ENCODE results near the gene GGA2.
"Not testable (repeated sequence)": the region's sequence is repeated elsewhere in the genome, so short reads cannot be mapped to it uniquely, and the experiment has no call there.

Gene GGA2

DNA sequence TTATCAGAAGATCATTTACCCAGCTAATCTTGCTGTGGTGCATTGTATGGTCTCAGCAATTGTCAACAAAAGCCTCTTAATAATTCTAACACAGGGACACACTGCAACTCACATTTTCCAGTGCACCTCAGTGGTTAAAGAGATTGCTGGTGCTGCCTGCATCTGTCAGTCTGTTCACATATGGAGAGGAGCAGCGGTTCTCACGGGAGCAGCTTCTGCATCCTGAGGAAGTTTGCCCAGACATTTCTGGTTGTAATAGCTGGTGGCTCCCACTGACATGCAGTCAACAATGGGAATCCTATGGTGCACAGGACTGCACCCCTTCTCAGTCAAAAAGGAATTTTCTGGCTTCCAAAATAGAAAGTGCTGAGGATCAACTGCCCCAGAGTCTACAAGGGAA, 7.8 kb downstream of the GGA2 start:
- DNase-seq: no peak

DNA sequence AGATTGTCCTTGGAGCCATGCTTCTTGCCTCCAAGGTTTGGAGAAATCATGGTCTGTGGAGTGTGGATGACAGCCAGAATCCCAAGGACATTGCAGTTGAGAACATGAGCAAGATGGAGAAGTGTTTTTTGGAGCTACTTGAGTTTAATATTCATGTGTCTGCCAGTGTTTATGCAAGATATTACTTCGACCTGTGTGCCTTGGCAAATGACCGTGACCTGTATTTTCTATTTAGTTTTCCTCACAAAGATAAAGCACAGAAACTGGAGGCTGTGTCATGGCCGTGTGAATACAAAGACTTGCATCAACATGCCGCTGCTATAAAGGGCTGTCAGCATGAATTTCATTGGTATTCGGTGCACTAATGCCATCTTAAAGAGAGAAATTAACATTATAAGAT, 9.0 kb downstream of the GGA2 start:
- DNase-seq: no peak

DNA sequence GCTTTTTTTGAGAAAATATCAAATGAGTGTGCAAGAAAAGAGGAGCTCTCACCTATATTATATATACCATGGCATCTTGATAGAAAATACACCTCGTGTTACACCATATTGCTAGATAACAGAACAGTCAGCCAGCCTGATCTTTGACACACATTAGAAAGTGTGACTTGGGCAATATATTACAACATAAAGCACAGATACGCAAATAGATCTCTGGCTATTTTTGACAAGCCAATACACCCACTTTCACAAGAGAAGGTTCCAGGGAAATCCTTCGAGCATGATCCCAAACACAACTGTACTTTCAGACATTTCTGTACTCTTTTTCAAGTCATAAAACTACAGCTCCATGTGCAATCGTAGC, 9.4 kb downstream of the GGA2 start:
- no peak for DNase-seq

DNA sequence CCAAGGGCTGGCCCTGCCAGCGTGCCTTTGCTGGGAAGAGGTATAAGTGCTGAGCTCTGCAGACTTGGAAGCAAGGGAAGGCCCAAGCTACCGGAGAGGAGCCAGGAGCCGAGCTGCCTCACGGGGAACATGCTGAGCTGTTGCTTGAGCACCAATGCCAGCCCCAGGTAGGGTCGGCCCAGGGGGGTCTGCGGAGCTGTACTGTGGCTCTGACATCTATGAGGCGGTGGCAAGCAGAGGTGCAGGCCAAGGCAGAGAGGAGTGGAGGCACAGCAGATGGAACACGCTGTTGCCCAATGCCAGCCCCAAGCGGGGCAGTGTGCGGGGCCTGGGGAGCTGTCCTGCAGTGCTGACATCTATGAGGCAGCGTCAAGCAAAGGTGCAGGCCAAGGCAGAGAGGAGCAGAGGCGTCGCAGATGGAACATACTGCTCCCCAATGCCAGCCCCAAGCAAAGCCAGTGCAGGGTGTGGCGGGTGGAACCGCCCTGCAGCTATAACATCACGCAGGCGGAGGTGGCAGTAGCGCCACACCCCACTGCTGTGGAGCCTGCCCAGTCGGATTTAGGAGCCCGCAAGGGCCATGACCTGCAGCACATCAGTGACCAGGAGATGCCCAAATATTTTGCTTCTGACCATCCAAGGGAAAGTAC, 10.0 kb downstream of the GGA2 start:
- no peak for DNase-seq

DNA sequence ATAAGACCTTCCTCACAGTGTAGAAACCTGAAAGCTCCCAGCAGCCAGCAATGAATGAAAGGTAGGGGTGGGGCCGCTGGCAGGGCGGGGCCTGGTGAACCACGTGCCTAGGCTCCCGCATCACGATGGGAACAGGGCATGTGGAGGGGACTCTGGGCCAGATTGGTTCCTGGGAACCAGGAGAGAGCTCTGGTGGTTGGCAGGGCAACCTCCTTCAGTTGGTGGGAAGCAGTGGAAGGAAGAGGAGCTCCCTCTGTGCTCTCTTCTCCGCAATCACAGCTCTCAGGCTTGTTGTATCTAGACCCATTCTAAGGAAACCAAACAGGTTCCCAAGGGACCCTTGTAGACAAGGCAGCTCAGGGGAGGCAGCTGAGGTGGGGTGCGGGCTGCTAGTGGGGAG, 10.5 kb downstream of the GGA2 start:
- no peak for DNase-seq

DNA sequence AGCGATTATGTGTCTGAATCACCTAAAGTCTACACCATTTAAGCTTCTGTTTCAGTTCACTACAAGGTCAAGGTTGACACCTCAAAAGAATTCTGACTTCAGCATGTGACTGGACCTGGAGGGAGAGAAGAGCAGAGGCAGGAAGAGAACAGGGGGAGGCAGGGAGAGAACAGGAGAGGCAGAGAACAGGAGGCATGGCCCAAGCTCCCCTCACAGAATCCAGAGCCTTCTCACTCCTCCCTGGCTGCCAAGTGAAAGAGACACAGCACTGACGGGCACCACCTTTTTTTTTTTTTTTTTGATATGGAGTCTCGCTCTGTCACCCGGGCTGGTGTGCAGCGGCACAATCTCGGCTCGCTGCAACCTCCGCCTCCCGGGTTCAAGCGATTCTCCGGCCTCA, 11.4 kb downstream of the GGA2 start:
- no peak for DNase-seq

DNA sequence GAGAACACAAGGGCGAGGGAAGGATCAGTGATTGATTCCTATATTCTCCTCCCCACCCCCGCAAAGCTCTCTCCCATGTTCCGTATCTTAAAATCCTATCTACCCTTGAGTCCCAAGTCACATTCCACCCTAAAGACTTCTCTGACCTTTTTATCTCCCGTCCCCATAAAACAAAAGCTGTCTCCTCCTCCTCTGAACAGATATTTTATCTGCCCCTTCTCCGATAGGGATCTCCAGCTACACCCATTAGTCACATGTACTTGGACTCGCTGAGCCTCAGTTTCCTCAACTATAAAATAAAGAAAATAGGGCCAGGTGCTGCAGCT, 12.8 kb downstream of the GGA2 start:
- no peak for DNase-seq

DNA sequence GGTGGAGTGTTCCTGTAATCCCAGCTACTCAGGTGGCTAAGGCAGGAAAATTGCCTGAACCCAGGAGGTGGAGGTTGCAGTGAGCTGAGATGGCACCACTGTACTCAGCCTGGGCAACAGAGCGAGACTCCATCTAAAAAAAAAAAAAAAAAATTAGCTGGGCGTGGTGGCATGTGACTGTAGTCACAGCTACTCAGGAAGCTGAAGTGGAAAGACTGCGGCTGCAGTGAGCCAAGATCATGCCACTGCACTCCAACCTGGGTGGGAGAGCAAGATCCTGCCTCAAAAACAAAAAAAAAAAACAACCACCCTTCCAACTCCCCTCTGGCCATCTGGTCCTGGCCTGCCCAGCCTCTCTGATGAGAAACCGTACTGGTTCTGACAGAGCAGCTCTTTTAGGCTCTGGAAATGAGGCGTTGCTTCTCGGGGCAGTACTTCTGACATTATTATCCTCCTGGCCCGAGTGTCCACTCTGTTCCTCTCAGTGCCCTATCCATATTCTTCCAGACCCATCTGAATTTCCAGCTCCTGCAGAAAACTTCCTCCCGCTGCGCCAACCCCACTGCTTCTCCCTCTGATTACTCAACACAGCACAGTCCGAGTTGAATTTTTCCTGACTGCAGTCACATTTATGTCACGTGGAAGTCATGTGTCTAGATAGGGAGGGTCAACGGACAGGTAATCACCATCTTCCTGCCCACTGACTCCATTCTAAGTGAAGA, 13.3 kb downstream of the GGA2 start:
- no peak for DNase-seq

DNA sequence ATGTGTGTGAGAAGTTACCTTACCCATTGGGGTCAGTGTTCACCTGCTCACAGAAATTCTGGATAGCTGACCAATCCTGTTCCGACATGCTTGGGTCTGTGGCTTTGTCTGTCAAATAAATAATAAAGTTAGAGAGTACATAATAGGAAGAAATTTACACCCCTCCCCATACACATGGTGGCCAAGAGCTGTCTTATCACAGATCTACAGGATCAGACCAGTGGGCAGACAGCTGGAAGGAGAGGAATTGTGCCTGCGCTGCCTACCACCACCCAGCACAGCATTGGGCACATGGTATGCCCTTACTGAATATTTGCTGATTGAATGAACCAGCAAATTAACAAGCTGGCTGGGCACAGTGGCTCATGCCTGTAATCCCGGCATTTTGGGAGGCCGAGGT, 14.6 kb downstream of the GGA2 start:
- DNase-seq: no peak

DNA sequence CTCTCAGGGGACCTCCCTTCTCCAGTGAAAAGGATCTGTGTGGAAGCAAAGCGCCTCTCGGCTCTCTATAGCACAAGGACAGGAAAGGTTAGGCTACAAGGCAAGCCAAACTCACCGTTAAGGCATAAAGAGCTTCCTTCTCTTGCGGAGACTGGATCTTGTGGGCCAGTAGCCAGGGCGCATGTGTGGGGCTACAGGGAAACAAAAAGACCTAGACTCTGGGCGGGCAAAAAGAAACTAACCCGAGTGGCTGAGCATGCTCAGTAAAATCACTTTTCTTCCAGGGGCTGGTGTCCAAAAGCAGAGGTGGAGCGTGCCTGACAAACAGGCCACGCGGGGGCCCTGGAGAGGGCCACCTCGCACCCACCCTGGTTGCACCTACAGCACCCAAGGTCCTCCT, 16.1 kb downstream of the GGA2 start:
- DNase-seq: no peak

DNA sequence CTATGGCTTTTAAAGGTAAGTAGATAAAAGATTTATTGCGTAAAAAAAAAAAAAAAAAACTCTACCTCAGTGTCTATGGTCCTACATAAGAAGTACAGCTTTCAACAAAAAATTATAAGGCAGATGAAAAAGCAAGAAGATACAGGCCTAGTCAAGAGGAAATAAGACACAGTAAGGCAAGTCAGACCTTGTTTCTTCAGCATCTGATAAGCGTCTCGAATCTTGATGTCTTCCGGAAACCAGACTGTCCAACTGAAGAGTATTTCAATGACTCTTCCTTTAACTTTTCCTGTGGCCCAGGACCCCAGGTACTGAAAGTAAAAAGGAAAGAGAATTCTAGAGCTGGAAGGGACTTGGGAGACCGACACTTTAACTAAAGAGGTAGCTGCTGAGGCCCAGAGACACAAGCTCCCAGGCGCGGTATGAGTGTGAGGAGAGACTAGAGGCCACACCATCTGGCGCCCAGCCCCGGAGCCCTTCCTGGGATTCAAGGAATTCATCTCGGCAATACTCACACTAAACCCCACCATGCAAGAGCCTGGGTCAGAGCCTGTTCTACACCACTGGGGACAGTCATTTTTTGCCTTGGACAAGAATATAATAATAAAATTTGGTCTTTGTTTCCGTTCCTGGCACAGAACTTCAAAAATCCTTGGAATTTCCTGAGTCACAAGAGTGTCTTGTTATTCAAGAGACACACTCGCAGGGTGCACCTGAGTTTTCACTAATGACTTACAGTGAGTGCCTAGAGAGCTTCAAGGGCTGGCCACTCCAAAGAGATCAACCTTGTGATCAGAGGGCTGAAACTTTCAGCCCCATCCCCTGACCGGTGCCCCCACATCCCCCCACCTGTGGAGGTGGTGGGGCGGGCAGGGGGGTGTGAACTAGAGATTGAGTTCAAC, 18.6 kb downstream of the GGA2 start:
- DNase-seq: no peak

DNA sequence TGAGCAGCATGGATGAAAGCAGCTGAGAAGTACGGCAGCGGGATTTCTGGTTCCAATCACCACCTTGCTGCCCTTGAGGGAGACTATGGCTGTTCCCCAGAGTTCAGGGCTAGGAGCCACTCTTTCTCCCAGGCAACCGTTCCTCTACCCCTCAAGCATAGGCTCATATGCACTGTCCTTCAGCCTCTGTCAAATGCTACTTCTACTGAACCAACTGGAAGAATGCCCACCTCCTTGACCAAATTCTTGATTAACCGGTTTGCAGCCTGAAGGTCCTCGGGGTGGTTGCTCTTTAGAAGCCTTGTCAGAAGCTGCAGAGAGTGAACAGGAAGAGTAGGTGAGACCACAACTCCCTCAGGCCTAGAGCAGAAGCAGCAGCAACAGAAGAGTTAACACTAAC, 23.8 kb downstream of the GGA2 start:
- no peak for DNase-seq

DNA sequence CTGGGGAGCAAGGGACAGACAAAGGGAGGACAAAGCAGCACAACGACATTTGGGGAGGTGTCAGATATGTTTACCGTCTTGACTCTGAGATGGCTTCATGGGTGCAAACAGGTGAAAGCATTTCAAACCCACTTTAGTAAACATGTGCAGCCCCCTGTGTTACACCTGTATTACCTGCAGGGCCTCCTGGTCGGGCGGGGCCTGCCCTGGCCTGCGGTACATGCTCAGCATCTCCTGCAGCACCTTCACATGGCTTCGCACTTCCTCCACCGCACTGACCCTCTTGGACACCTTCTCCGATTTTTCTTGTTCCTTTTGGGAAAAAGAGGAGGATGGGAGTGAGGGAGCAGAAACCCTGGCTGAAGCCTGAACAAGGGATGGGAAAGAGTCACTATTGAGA, 24.5 kb downstream of the GGA2 start:
- no peak for DNase-seq

DNA sequence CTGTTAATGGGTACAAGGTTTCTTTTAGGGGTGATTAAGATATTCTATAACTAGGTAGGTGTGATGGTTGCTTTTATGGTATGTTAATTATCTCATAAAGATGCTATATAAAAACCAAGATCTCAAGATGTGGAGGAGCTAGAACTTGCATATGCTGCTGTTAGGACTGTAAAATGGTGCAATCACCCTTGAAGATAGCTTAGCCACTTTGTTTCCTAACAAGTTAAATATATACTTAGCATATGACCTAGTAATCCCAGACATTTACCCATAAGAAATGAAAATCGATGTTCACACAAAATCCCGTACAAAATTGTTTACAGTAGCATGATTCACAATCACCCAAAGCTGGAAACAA, 25.1 kb downstream of the GGA2 start:
- no peak for DNase-seq

DNA sequence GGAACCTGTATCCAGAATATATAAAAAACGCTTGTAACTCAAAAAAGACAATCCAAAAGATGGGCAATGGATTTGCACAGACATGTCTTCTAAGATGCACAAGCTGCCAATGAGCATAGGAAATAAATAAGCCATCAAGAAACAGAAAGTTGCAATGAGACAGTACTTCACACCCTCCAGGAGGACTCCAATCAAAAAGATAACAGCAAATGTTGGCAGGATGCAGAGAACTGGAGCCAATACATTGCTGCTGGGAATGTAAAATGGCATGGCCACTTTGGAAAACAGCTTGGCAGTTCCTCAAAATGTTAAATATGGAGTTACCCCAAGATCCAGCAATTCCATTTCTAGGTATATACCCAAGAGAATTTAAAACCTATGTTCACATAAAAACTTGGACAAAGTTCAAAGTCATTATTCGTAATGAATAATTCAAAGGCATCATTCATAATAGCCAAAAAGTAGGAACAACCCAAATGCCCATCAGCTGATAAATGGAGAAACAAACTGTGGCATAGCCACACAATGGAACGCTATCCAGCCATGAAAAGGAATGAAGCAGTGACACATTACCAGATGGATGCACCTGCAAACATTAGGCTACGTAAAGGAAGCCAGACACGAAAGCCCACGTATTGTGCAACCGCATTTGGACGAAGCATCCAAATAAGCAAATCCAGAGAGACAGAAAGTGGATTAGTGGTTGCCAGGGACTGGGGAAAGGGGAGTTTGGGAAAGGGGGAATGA, 25.6 kb downstream of the GGA2 start:
- no peak for DNase-seq

DNA sequence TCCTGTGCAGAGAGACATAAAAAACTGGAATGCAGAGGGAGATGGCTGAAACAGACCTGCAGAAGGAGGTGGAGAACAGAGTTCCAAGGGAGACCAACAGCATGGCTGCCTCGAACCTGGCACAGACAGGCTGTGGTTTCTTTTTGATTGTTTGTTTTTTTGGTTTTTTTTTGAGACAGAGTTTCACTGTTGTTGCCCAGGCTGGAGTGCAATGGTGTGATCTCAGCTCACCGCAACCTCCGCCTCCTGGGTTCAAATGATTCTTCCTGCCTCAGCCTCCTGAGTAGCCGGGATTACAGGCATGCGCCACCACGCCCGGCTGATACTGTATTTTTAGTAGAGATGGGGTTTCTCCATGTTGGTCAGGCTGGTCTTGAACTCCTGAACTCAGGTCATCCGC, 26.8 kb downstream of the GGA2 start:
- DNase-seq: not testable (repeated sequence)

DNA sequence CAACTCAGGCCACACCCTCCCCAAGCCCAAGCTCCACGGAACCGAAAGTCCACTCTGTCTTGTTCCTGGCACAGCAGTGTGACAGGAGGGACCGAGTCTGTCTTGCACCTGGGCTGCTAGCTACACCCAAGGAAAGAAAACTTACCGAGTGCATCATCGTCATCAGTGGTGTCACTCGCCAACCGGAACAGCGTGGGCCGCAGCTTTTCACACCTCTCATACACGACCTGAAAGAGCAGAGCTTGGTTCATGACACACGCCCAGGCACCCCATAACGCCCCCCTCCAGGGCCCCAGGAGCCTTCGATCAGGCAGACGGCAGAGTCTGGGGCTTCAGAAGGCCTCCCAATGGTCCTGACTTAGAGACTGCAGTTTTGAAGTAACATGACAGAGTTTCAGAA, 27.5 kb downstream of the GGA2 start:
- DNase-seq: peak; percentile 70

DNA sequence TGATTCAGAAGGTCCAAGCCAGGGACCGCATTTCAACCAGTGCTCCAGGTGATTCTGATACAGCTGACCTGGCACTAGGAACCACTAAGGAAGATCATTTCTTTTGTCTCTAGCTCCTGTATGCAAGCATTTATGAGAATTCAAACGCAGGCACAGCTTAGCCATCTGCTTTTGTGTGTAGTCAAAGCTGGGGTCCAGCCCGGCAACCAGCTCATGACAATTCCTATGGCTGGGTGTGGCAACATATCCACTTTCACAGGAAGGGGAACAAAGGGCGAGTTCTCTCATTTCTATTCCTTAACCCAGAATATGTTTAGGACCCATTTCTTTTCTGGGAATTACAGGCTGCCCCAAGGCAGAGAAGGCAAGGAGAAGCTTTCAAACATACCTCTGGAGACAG, 30.0 kb downstream of the GGA2 start:
- no peak for DNase-seq

DNA sequence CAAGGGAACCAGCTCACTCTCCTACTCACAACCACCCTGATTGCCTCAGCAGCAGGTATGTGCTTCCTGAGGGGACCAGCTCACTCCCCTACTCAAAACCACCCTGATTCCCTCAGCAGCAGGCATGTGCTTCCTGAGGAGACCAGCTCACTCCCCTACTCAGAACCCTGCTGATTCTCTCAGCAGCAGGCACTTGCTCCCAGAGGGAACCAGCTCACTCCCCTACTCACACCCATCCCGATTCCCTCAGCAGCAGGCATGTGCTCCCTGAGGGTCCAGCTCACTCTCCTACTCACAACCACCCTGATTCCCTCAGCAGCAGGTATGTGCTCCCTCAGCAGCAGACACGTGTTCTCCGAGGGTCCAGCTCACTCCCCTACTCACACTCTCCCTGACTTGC, 31.2 kb downstream of the GGA2 start:
- DNase-seq: no peak

DNA sequence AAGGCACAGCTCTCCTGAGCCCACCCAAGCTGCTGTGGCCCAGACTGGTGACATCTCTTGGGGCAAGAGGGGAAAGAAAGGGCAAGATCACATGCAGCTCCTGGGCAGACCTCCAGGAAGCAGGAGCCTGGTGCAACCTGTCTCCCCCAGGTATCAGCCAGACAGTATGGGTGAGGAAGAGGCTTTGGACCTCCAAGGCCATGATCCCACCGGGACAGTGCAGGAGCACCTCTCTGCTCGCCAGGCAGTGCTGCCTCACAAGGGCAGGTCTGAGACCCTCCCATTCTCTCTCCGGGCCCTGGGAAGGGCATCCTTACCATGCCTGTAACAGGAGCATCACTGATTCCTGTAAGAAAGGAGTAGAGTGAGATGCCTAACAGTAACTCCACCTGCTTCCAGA, 31.7 kb downstream of the GGA2 start:
- no peak for DNase-seq

DNA sequence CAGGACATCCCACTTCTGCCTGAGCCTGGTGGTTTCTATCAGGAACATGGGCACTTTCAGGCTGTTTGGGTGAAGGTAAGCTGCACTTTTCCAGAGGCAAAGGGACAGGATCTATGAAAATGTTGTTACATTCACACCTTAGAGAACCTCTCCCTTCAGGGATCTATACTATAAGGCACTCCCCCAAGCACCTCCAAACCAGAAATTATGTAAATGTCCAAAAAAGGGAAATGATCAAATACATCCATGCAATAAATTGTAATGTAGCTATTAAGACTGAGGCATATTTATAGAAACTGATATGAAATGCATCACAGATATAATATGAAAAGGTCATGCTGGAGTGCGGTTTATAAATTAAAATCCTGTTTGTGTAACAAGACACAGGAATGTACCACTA, 34.0 kb downstream of the GGA2 start:
- DNase-seq: no peak

DNA sequence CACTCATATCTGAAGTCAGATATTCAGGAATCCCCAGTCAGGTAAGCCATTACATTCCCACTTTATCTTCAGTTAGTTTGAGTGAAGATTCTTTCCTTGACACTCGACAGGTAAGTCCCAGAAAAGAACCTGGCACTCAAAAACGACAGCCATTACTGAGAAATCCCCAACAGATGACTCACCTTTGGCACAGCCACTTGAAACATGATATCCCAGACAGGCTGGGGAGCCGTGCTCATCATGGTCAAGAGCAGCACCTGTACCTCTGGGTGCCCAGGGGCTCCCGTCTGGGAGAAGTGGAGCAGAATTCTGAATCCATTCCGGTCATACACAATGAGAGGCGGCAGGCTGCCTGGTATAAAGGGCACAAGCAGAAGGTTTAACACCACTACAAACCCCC, 40.5 kb downstream of the GGA2 start:
- no peak for DNase-seq

DNA sequence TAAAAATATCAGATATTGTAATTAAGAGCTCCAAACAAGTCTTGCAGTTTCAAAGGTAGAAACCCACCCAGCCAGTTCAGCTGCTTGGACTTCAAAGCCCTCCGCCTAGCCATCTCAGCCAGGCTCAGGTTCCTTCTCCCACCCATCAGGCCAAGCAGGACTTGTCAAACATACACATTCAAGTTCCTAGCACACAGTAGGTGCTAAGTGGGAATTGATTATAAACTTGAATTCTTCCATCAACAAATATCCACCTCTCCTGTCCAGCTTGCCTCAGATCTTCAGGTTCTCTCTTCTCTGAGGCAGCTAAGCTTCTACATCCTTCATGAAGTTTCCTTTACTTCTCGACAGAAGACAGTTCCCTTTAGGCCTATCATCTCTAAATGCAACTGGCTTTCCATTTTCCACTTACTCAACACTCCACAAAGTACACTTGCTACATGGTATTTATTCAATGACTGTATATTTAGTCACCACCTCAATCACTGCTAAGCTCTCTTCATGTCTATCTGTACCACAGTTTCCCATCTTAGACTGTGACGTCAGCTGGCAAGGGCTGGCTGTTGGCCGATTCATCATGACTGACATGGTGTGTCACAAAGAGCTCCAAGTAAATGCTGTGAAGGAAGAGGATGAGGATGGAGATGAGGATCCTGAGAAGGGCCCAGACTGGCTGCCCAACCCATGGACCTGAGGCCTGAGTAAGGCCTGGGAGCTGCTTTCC, 44.0 kb downstream of the GGA2 start:
- no peak for DNase-seq
